Osteocyte (in vitro differentiated cells): Measurements from ENCODE around the gene GLB1L2. TPM values are rescaled to one million over a fixed set of nuclear protein-coding genes. Genes with fewer than 3 reads are reported as not detected.

ENCODE experiments used
- DNase-seq: peaks from one replicate; pipeline ENCODE4 v3.0.0; 2021; ENCODE audit warnings: mixed read lengths; ENCODE audit not compliant: unreplicated experiment; ENCODE audit errors: extremely low spot score
- H3K27ac Mint-ChIP-seq: one replicate; pipeline ENCODE4 v1.8.0; 2021; ENCODE audit warnings: mild to moderate bottlenecking, mixed read lengths; ENCODE audit not compliant: unreplicated experiment
- H3K27me3 Mint-ChIP-seq: one replicate; pipeline ENCODE4 v1.8.0; 2021; ENCODE audit warnings: mixed read lengths; ENCODE audit not compliant: unreplicated experiment
- H3K36me3 Mint-ChIP-seq: one replicate; pipeline ENCODE4 v1.8.0; 2021; ENCODE audit warnings: mixed read lengths; ENCODE audit not compliant: unreplicated experiment
- H3K4me1 Mint-ChIP-seq: one replicate; pipeline ENCODE4 v1.8.0; 2021; ENCODE audit warnings: mixed read lengths; ENCODE audit not compliant: unreplicated experiment
- H3K4me3 Mint-ChIP-seq: one replicate; pipeline ENCODE4 v1.8.0; 2021; ENCODE audit warnings: mild to moderate bottlenecking, moderate library complexity, mixed read lengths; ENCODE audit not compliant: unreplicated experiment
- H3K9me3 Mint-ChIP-seq: one replicate; pipeline ENCODE4 v1.8.0; 2021; ENCODE audit warnings: mixed read lengths; ENCODE audit not compliant: unreplicated experiment
- CTCF ChIP-seq: fragments of 200-600 bp; sonication (generic); IDR thresholded peaks from 2 replicates; pipeline ENCODE4 v1.5.0; 2021; ENCODE audit warnings: antibody characterized with exemption, mild to moderate bottlenecking, moderate library complexity
- total RNA-seq: library from RNA; stranded (reverse); gene quantifications from 2 replicates; pipeline ENCODE4 v1.2.1, GENCODE V29; 2021

The GLB1L2 gene
- total RNA-seq, 1 donor from 2014 or later: not detected

GRCh38 chr11:134355136-134355535, 23.3 kb downstream of the GLB1L2 start:
- Mint-ChIP-seq H3K27ac (no peak overlapping the region), H3K9me3 (peaks cover 4% of the 10 kb centered on the region), H3K4me3 (no peak overlapping the region), H3K4me1 (no peaks in the 10 kb centered on the region), H3K27me3 (peaks cover 28% of the 10 kb centered on the region), H3K36me3 (no peaks in the 10 kb centered on the region)
- TF ChIP-seq CTCF: no peak
- DNase-seq: no peak

- H3K9me3 Mint-ChIP-seq: peaks cover 4% of the 10 kb centered on the region
Observed at GRCh38 chr11:134355656-134356055, 23.9 kb downstream of the GLB1L2 start.

GRCh38 chr11:134356656-134357544, 25.1 kb downstream of the GLB1L2 start:
- no peak overlapping the region for H3K4me3 Mint-ChIP-seq
- no peak for TF ChIP-seq CTCF
- peaks cover 4% of the 10 kb centered on the region for H3K9me3 Mint-ChIP-seq
- H3K27ac Mint-ChIP-seq: no peak overlapping the region
- no peaks in the 10 kb centered on the region for H3K4me1 Mint-ChIP-seq
- DNase-seq: no peak
- H3K36me3 Mint-ChIP-seq: no peaks in the 10 kb centered on the region
- H3K27me3 Mint-ChIP-seq: peaks cover 24% of the 10 kb centered on the region

More at GRCh38 chr11:134355656-134356055, 23.9 kb downstream of the GLB1L2 start:
- no peak overlapping the region for H3K4me3 Mint-ChIP-seq
- TF ChIP-seq CTCF: no peak
- H3K36me3 Mint-ChIP-seq: no peaks in the 10 kb centered on the region
- peaks cover 24% of the 10 kb centered on the region for H3K27me3 Mint-ChIP-seq
- no peak for DNase-seq
- H3K4me1 Mint-ChIP-seq: no peaks in the 10 kb centered on the region
- no peak overlapping the region for H3K27ac Mint-ChIP-seq

GRCh38 chr11:134357545-134357839, 25.7 kb downstream of the GLB1L2 start:
- no peak for DNase-seq
- no peak for TF ChIP-seq CTCF
- peaks cover 20% of the 10 kb centered on the region for H3K27me3 Mint-ChIP-seq
- H3K4me1 Mint-ChIP-seq: no peaks in the 10 kb centered on the region
- H3K36me3 Mint-ChIP-seq: no peaks in the 10 kb centered on the region
- no peak overlapping the region for H3K27ac Mint-ChIP-seq
- peaks cover 4% of the 10 kb centered on the region for H3K9me3 Mint-ChIP-seq
- H3K4me3 Mint-ChIP-seq: no peak overlapping the region

- Mint-ChIP-seq H3K27ac (no peak overlapping the region), H3K4me3 (no peak overlapping the region), H3K36me3 (no peaks in the 10 kb centered on the region), H3K9me3 (peaks cover 4% of the 10 kb centered on the region), H3K4me1 (no peaks in the 10 kb centered on the region), H3K27me3 (peaks cover 19% of the 10 kb centered on the region)
- DNase-seq: no peak
- TF ChIP-seq CTCF: no peak
Observed at GRCh38 chr11:134358165-134358855, 26.5 kb downstream of the GLB1L2 start.
